OCI-M2 (cell line): Measurements from ENCODE around the gene KANTR.

Source experiments
- DNase-seq: peaks from one replicate; lab custom pipeline; 2025; ENCODE audit not compliant: unreplicated experiment; lab: John Stamatoyannopoulos, UW

KANTR gene

DNA sequence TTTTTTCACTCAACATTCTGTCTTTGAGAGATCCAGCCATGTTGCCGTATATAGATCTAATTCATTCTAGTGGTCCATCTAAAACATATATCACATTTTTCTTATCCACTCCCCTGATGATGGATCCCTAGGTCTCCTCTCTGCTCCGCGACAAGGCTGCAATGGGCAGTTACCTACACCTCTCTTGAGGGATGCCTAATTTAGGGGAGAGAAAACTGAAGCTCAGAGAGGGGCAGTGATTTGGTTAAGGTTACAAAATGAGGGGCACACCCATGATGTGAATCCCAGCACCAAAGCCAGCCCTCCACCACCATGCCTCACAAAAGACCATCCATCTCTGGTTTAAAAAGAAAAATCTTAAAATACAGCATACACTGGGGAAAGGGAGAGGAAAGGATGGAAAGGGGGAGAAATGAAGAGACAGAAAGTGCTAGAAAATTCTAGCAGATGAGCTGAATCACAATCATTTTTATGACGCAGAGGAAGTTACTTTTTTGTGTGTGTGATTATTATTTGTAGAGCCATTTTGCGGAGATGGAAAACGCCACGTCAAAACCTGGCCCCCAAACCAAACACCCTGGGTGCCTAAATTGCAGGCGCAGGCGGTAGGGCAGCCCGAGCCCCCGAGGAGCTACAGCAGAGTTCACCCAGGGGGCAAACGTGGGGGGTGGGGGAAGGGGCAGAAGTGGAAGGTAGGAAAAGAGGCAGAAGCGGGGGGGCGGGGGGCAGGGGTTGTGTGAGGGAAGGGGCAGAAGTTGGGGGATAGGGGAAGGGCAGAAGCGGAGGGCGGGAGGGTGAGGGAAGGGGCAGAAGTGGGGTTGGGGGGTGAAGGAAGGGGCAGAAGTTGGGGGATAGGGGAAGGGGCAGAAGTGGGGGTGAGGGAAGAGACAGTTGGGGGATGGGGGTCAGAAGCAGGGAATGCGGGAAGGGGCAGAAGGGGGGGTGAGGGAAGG is 13.0 kb upstream of the KANTR start:
- no peak for DNase-seq

DNA sequence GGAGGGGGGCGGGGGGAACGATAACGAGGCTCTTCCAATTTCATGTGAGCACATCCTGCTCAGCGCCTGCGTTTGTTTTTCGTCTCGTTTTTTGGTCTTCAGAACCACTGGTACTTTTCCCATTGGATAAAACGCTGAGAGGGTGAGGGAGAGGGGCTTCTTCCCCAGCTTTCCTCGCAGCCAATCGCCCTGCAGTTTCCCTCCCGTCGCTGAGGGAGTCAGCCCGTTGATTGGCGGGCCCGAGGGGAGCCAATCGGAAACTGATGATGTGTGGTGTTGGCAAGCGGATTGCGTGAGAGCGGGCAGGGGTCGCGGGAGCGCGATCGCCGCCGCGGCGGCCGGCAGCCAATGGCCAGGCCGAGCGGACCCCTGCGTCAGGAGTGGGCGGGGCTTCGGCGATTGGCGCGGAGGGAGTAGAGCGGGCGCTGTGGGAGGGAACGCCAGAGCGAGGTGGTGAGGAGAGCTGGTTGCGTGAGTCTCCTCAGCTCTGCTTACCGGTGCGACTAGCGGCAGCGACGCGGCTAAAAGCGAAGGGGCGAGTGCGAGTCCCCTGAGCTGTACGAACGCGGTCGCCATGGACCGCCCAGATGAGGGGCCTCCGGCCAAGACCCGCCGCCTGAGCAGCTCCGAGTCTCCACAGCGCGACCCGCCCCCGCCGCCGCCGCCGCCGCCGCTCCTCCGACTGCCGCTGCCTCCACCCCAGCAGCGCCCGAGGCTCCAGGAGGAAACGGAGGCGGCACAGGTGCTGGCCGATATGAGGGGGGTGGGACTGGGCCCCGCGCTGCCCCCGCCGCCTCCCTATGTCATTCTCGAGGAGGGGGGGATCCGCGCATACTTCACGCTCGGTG is 11.8 kb upstream of the KANTR start, which contains the start of gene TSPYL2:
Gene TSPYL2, plus strand, starts transcription at position 443 of the 848 bp plus-strand sequence. Its CDS starts 132 bp downstream, at position 575.
- peak; percentile 90 for DNase-seq

DNA sequence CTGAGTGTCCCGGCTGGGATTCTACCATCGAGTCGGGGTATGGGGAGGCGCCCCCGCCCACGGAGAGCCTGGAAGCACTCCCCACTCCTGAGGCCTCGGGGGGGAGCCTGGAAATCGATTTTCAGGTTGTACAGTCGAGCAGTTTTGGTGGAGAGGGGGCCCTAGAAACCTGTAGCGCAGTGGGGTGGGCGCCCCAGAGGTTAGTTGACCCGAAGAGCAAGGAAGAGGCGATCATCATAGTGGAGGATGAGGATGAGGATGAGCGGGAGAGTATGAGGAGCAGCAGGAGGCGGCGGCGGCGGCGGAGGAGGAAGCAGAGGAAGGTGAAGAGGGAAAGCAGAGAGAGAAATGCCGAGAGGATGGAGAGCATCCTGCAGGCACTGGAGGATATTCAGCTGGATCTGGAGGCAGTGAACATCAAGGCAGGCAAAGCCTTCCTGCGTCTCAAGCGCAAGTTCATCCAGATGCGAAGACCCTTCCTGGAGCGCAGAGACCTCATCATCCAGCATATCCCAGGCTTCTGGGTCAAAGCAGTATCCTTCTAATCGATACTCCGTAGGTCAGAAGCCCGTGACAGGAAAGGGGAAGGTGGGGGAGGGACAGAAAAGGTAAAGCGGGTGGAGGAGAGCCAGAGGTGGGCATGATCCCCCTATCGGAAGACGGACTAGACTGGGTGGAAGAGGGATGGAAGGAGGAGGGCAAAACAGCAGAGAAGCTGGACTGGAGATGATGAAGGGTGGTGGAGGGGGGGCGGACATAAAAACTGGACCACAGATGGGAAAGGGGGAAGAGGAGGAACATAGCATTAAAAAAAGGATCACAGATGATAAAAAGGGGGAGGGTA is 10.9 kb upstream of the KANTR start:
- no peak for DNase-seq

DNA sequence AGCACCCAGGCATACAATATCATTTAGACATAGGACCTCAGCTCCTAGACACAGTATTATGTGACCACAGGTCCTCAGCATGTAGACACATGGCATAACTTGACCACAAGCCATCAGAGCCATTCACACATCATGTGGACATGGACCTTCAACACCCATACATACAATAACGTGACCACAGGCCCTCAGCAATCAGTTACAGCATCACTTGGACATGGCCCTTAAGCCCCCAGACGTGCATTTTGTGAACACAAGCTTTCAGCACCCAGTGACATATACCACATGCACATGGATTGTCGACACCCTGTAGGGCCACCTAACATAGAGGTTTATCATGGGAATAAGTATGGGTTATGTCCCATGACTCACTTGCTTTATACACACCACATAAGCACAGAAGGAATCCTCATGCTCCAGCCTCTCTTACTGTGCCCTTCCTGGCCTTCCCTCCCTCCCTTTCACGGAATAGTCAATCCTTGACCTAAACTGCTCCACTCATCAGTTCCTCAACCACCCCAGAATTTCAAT is 9.8 kb upstream of the KANTR start:
- no peak for DNase-seq

DNA sequence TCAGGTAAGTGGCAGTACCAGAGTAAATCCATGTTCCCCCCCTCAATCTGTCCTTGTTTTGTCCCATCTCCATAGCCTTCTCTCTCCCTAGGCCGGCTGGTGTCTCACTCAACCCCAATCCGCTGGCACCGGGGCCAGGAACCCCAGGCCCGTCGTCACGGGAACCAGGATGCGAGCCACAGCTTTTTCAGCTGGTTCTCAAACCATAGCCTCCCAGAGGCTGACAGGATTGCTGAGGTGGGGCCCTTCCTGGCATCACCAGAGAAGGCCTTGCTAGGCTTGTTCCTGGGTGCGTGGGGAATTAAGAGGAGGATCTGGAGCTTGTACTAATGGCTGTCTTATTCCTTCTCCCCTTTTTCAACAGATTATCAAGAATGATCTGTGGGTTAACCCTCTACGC is 9.1 kb upstream of the KANTR start:
- no peak for DNase-seq

DNA sequence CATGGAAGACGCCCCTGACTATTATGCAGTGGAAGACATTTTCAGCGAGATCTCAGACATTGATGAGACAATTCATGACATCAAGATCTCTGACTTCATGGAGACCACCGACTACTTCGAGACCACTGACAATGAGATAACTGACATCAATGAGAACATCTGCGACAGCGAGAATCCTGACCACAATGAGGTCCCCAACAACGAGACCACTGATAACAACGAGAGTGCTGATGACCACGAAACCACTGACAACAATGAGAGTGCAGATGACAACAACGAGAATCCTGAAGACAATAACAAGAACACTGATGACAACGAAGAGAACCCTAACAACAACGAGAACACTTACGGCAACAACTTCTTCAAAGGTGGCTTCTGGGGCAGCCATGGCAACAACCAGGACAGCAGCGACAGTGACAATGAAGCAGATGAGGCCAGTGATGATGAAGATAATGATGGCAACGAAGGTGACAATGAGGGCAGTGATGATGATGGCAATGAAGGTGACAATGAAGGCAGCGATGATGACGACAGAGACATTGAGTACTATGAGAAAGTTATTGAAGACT is 8.2 kb upstream of the KANTR start:
- DNase-seq, result no peak

DNA sequence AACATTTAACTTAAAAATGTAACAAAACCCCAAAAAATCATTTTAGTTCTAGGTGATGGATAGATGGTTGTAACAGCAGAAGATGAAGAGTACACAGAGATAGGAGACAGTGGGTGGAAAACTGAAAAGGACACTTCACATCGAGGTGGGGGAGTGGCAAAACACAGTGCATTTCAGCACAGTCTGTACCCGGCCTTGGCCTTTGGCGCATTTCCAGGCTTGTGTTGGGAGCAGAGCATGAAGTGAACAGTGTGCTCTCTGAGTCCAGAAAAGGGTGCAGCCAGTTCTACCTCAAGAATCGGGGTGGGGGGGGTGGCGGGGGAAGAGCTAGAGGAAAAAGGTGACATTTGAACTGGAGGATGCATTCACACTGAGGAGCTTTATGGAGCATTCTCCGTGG is 7.5 kb upstream of the KANTR start:
- no peak for DNase-seq

DNA sequence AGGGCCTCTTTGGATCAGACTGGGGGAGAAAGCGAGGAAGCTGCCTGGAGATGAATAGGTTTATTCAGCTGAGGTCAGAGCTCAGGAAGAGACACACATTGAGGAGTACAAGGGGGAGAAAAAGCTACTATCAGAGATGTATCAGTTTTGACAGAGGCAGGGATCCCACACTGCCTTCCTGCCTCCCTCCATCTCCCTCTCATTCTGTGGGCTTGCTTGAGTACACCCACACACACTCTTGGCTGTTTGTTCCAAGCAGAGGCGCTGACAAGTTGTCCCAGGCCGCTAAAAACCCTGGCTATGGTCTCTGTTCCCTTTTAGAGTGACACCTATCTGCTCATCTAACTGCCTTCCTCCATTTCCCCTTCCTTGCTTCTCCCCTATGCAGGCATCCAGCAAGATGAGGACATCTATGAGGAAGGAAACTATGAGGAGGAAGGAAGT is 6.5 kb upstream of the KANTR start:
- DNase-seq, result no peak

DNA sequence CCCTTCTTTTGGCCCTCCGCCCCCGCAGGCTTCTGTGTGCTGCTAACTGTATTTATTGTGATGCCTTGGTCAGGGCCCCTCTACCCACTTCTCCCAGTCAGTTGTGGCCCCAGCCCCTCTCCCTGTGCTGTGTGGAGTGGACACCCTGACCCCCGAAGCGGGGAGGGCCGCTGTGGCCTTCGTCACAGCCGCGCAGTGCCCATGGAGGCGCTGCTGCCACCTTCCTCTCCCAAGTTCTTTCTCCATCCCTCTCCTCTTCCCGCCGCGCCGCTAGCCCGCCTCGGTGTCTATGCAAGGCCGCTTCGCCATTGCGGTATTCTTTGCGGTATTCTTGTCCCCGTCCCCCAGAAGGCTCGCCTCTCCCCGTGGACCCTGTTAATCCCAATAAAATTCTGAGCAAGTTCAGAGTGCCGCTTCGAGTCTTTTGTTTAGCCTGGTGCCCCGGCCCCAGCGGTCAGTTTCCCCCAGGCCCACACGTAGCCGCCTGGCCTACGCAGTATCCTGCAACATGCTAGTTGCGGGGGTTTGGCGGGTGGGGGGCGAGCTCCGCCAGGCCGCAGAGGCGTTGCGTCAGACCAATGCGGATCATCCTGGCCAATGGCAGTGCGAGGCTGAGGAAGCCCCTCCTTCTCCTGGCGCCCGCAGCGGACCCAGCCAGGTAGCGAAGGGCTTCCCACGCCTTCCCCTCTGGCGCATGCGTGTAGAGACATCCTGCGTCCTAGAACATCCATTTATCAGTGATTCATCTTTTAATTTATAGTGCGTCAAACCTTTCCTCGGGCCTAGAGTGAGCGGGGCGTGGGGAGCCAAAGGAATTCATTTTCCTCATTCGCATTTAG is 5.6 kb upstream of the KANTR start:
- DNase-seq, result no peak

DNA sequence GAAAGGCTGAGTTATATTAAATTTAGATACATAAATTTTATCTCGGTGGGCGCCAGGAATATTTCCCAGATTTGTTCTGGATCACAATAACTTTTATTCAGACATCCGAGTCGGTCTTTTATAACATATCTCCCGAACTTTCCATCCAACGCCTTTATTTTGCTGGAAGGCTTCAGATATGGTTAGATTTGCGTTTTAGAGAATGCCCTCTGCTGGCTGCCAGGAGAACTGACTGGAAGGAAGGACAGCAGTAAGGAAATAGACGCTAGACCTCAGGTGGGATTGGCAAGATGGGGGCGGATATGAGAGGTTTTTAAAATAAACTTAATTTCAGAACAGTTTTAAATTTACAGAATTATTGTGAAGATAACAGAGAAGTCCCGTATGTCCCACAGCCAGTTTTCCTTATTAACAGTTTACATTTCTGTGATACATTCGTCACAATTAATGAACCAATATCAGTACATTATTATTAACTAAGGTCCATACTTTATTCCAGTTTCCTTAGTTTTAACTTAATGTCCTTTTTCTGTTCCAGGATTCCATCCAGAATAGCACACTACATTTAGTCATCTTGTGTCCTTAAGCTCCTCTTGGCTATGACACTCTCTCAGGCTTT is 4.6 kb upstream of the KANTR start:
- no peak for DNase-seq

DNA sequence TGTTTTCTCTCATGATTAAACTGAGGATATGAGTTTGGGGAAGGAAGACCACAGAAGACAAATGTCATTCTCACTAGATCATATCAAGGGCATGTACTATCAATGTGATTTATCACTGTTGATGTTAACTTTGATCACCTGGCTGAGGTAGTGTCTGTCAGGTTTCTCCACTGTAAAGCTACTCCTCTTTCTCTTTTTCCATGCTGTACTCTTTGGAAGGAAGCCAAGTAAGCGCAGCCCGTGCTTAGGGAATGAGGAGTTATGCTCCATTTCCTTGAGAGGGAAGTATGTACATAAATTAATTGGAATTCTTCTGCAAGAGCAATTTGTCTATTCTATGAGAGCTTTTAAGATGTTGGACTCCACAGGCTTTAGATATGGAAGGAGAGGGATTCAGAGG is 4.0 kb upstream of the KANTR start:
- no peak for DNase-seq

DNA sequence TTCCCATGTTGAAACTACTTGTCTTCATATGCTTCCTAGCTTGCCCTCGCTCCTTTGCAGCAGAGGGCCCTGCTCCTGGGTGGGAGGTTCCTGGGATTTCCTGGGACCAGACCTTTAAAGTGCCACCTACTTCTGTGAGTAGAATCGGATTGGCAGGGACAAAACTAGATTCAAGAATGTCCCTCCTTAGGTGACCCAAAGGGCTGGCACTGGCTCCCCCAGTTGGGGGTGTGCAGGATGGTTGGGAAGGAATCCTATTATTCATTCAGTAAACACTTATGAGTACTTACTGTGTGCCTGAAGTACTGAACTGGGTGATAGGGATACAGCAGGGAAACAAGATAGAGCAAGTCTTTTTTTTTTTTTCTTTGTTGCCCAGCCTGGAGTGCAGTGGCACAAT is 2.6 kb upstream of the KANTR start:
- no peak for DNase-seq

DNA sequence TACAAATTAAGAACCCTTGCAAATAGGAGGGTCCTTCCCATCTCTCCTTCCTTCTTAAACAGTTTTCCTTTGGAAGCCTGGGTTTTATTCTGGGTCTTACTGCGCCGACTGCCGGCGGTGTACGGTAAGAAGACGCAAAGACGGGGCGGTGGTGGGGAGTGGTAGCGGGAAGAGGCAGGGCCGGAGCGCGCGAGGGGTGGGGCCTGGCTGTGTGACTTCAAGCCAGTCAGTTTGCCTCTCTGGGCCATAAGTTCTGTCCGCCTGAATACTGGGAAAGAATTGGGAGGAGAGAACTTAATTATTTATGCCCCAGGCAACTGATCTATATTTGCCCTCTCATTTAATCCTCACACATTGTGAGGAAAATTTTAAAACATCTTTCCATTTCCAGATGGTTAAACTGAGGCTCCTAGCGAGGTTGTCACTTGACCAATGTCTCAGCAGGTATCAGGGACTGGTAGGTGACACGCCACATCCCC is 726 bp upstream of the KANTR start:
- DNase-seq, result no peak

DNA sequence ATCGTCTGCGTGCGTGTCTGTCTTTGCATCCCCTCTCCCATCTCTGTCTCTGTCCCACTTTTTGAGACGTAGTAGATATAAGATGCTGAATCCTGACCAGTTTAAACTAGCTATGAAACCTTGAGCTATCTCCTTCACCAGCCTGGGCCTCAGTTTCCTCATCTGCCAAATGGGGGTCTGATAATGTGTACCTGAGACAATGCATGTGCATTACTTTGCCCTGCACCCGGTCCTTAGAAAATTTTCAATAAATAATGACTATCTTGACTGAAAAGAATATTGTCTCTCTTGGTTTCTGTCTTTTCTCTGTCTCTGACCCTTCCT is 602 bp downstream of the KANTR start:
- no peak for DNase-seq

DNA sequence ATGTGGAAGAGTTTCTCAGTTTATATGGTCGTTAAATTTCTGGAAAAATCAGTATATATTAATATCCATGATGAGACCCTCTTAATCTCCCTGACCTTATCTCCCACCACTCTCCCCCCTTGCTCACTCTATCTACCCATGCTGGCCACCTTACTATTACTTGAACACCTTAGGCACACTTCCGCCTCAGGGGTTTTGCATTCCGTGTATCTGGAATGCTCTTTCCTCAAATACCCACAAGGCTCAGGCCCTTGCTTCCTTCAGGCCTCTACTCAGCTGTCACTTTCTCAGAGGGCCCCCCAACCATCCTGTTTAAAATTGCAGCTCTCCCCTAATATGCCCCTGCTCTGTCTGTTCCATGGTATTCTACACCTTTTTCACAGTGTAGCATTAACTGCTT is 1.9 kb downstream of the KANTR start:
- DNase-seq, result no peak

DNA sequence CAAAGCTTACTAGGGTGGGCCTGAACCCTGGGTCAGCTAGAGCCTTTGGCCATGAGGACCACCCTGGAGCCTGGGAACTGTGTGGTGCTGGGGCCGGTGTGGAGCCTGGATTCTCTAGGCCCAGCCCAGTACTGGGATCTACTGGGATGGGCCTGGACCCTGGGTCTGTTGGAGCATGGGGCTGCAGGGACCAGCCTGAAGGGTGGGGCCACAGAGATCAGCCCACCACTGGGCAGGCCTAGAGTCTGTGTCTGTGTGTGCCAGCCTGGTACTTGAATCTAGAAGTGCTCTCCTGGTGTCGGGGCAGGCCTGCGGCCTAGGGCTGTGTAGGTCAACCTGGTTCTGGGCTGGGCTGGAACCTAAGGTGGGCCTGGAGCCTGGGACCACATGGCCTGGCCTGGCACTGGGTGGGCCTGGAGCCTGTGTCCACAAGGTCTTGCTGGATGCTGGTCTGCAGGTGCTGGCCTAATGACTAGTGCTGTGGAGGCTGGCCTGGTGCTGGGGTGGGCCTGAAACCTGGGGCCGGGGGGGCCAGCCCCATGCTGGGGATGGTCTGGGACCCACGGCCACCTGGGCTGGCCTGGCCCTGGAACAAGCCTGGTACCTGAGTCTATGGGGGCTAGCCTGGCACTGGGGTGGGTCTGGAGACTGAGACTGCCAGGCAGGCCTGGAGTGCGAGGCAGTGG is 21.1 kb downstream of the KANTR start:
- no peak for DNase-seq

DNA sequence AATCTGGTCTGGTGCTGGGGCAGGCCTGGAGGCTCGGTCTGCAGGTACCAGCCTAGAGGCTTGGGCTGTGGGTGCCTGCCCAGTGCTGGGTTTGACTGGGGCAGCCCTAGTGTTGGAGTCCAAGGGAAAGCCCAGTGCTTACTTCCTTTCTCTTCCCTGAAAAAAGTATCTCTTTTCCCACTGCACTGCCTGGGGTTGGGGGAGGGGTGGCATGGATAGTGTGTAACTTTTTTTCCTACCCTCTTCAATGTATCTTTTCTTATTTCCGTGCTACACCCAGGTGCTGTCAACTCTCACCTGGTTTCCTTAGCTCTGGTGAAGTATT is 21.6 kb downstream of the KANTR start:
- DNase-seq, result no peak

DNA sequence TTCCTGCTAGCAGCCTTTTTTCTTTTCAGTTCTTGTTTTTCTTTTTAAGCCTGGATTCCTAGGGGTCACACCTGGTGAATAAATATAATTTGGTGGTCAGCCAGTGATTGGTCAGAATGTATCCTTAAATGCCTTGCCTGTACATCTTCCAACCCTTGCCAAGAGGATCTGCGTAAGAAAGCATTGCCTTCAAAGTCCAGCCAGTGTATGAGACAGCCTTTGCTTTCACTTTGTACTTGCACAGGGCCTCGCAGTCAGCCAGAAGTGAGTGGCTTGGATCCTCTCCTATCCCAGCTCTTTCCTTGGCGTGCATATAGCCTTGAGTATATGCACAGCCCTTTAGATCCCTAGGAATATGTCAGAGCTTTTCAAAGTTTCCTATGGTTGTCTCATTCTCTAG is 22.2 kb downstream of the KANTR start:
- no peak for DNase-seq

DNA sequence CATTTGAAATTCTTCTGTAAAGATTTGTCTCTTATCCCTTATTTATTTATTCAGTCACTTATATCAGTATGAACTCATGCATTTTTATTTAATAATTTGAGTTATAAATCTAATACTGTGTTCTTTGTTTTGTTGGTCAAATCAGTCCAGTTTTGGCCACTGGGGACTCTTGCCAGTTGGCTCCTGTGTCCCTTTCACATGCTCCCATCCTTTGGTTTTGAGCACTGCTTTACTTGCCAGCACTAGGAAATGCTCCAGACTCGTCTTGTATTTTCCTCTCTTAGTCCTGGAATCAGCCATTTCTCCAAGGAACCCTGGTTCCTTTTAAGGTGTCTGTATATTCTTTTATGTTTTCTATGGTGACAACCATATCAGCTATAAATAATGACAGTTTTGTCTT is 28.1 kb downstream of the KANTR start:
- DNase-seq, result no peak
